Psoas muscle (tissue), 8 donors: ENCODE results near the gene RPS23. TPM values are rescaled to one million over a fixed set of nuclear protein-coding genes. Genes with fewer than 3 reads are reported as not detected.

ENCODE experiments used
- ATAC-seq, 4 donors: fragments of 200-7000 bp; cut with Tn5 transposase; one replicate each; pipeline ENCODE4 v1.9.1; 2020; ENCODE audit warnings: moderate library complexity in 3 of 4, mild to moderate bottlenecking in 2 of 4
- DNase-seq, 2 donors: peaks; one replicate each; pipeline ENCODE4 v3.0.0-alpha.2; 2020
- H3K27ac ChIP-seq: fragments of 200-600 bp; one replicate; pipeline ENCODE4 v1.8.0; 2022
- H3K27me3 ChIP-seq, 3 donors: fragments of 200-600 bp in 1 of 3; one replicate each; pipeline versions ENCODE4 v1.6.1 to v1.8.0; 2013 to 2022; ENCODE audit warnings: low read length in 2 of 3, mild to moderate bottlenecking in 2 of 3, moderate library complexity in 1 of 3; ENCODE audit not compliant: insufficient read depth in 3 of 3
- H3K36me3 ChIP-seq, 2 donors: fragments of 200-600 bp in 1 of 2; one replicate each; pipeline versions ENCODE4 v1.6.1 to v1.8.0; 2013 to 2022; ENCODE audit warnings: low read depth in 1 of 2, mild to moderate bottlenecking in 1 of 2, moderate library complexity in 1 of 2; ENCODE audit not compliant: insufficient read depth in 1 of 2
- H3K4me1 ChIP-seq: fragments of 200-600 bp; one replicate; pipeline ENCODE4 v1.8.0; 2022
- H3K4me3 ChIP-seq: fragments of 200-600 bp; one replicate; pipeline ENCODE4 v1.8.0; 2022; ENCODE audit warnings: mild to moderate bottlenecking
- H3K9me3 ChIP-seq: fragments of 200-600 bp; one replicate; pipeline ENCODE4 v1.8.0; 2022
- WGBS, 3 donors: extraction: QIAGEN DNeasy Blood & Tissue Kit; methylation state at CpG; one replicate each; pipeline versions ENCODE4 v1.1.6 to v1.1.7; 2013; 5-methylcytosine and 5-hydroxymethylcytosine counted together
- intact Hi-C, 2 donors: fragments of 100-400 bp; cut with DNase I; formaldehyde crosslinking; loops; one replicate each; pipeline versions ENCODE4 v1.11.0 to v1.14.2; 2022
- polyA plus RNA-seq, 3 donors: library from polyadenylated mRNA; stranded (reverse); fragments of 200-250 nt; gene quantifications; one replicate each; pipeline ENCODE4 v1.2.3, GENCODE V29; 2013
- total RNA-seq, 4 donors: library from RNA; stranded (reverse); fragmentation: NEBNext Ultra II Directional in 2 of 4; extraction: Animal tissue kit (Norgen Biotek cat#: 25700) in 2 of 4; gene quantifications; one replicate each; pipeline versions ENCODE4 v1.2.1 to v1.2.4, GENCODE V29; 2021 to 2023
- TF ChIP-seq, protein P1 (sequence below): fragments of 200-600 bp; IDR thresholded peaks from one replicate; pipeline ENCODE4 v1.8.0; 2022; ENCODE audit warnings: antibody characterized with exemption
- donor health status: healthy with polysubstance abuse.
- donor health status: DM: no; HTN: no; CAD: no; lungs with moderate emphysema.
- donor health status: Bipolar disorder and iron deficiency.
- donor health status: healthy.
- donor health status: DM: yes; HTN: yes; CAD: no.
- donor health status: DM: no; HTN: no; CAD: no.
- donor health status: DM: no; HTN: no; CAD: no.
- donor health status: DM: yes; HTN: yes; CAD: no.

RPS23 gene
- total and polyA plus RNA-seq, 7 donors = 1,381 to 4,268 (median 2,201) TPM

DNA sequence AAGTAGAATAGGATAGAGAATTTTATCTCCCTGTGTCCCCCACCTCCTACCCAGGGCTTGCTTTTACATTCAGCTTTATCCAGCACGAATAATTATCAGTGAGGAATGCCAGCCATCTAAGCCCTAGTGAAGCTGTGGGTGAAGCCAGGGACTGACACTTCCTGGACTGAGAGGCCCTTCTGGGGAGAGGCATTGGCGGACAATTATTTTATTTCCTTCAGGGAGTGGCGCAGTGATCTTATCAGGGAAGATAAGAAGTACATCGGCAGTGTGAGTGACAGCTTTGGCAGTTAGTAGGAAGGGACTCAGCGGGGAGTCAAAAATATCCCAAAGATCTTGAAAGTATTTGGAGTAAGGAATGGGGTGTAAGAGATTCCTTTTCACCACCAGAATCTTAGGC is 34.9 kb upstream of the RPS23 start:
- no peak for DNase-seq
- Histone ChIP-seq H3K36me3 (no peaks in the 10 kb centered on the region), H3K4me1 (no peaks in the 10 kb centered on the region), H3K27ac (no peak overlapping the region), H3K4me3 (no peak overlapping the region), H3K9me3 (no peaks in the 10 kb centered on the region), H3K27me3 (no peaks in the 10 kb centered on the region)
- WGBS, 3 donors = 65 to 75% (median 69%) methylated on average over 5 of the region's 5 CpGs
- intact Hi-C loops = no loop called here
- no peak for ATAC-seq
- TF ChIP-seq, protein P1, sequence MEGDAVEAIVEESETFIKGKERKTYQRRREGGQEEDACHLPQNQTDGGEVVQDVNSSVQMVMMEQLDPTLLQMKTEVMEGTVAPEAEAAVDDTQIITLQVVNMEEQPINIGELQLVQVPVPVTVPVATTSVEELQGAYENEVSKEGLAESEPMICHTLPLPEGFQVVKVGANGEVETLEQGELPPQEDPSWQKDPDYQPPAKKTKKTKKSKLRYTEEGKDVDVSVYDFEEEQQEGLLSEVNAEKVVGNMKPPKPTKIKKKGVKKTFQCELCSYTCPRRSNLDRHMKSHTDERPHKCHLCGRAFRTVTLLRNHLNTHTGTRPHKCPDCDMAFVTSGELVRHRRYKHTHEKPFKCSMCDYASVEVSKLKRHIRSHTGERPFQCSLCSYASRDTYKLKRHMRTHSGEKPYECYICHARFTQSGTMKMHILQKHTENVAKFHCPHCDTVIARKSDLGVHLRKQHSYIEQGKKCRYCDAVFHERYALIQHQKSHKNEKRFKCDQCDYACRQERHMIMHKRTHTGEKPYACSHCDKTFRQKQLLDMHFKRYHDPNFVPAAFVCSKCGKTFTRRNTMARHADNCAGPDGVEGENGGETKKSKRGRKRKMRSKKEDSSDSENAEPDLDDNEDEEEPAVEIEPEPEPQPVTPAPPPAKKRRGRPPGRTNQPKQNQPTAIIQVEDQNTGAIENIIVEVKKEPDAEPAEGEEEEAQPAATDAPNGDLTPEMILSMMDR = no peak

DNA sequence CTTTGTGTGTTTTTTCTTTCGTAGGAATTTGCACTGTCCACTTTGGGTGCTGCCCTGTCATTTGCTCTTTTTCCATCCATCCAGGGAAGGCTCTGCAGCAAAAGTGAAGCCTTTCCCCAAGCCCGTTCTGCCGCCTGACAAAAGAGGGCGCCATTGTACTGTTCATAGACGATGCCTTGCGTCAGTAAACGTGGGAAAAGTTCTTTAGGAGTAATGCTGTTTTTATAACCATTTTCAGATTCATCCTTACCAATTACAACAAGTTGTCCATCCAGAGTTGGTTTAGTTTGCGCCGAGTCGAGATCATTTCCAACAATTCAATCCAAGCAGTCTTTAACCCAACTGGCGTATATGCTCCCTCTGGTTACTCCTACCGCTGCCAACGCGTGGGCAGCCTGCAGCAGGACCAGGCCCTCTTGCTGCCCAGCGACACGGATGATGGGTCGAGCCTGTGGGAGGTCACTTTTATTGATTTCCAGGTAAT is 34.3 kb upstream of the RPS23 start:
- no peak overlapping the region for H3K4me3 ChIP-seq
- no peaks in the 10 kb centered on the region for H3K9me3 ChIP-seq
- H3K4me1 ChIP-seq = no peaks in the 10 kb centered on the region
- WGBS, 3 donors = 30 to 47% (median 35%) methylated on average over 17 of the region's 17 CpGs
- intact Hi-C loops = no loop called here
- DNase-seq (peak; percentile 46 to 62), ATAC-seq (peak; percentile 62 to 94 (median 82))
- H3K27ac ChIP-seq = no peak overlapping the region
- H3K36me3 ChIP-seq = no peaks in the 10 kb centered on the region
- H3K27me3 ChIP-seq = no peaks in the 10 kb centered on the region
- TF ChIP-seq, protein P1 = peak; percentile 91

DNA sequence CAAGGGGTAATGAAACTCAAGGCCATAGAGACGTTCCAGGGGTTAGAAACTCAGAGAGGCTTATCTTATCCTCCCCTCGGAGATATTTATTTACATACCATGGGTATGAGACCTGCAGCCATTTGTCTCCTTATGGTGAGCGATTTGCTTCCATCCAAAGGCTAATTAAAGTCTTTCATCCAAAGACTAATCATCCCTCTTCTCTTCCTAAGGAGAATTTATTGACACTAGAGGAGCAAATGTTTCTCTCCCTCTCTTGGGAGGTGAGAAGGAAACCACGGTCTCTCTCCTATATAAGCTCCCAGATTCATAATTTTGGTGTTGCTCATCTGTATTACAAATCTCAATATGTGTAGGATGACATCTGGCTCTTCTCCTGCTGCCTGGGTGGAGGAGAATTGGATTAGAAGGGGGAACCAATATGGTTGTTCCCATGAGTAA is 31.0 kb upstream of the RPS23 start:
- TF ChIP-seq, protein P1 = no peak
- peaks cover 4 to 16% of the 10 kb centered on the region in 2 donors for H3K36me3 ChIP-seq
- no peaks in the 10 kb centered on the region for H3K27me3 ChIP-seq
- no peak for DNase-seq
- ATAC-seq = no peak
- no peak overlapping the region for H3K4me3 ChIP-seq
- no peaks in the 10 kb centered on the region for H3K9me3 ChIP-seq
- 70 to 74% (median 70%) methylated on average over 4 of the region's 4 CpGs for WGBS, 3 donors
- intact Hi-C loops = no loop called here
- H3K27ac ChIP-seq = no peak overlapping the region
- H3K4me1 ChIP-seq = no peaks in the 10 kb centered on the region

DNA sequence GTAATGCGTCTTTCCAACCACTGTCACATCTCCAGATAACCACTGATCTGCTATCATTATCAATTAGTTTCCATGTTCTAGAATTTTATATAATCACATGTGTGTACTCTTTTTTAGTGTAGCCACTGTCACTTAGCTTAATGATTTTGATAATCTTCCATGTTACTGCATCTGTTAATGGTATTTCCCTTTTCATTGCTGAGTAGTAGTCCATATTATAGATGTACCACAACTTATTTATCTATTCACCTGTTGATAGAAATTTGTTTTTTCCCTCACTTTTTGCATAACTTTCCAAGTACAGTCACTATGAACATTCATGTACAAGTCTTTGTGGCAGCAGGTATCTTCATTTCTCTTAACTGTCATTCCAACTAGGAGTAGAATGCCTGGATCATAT is 30.3 kb upstream of the RPS23 start:
- intact Hi-C loops = no loop called here
- ATAC-seq = no peak
- no peak for DNase-seq
- TF ChIP-seq, protein P1 = no peak
- H3K4me3 ChIP-seq = no peak overlapping the region
- H3K4me1 ChIP-seq = no peaks in the 10 kb centered on the region
- no peak overlapping the region for H3K27ac ChIP-seq
- no peaks in the 10 kb centered on the region for H3K9me3 ChIP-seq
- 96 to 100% (median 100%) methylated on average over 1 of the region's 1 CpG for WGBS, 3 donors
- H3K36me3 ChIP-seq = peaks cover 4 to 16% of the 10 kb centered on the region in 2 donors
- no peaks in the 10 kb centered on the region for H3K27me3 ChIP-seq

DNA sequence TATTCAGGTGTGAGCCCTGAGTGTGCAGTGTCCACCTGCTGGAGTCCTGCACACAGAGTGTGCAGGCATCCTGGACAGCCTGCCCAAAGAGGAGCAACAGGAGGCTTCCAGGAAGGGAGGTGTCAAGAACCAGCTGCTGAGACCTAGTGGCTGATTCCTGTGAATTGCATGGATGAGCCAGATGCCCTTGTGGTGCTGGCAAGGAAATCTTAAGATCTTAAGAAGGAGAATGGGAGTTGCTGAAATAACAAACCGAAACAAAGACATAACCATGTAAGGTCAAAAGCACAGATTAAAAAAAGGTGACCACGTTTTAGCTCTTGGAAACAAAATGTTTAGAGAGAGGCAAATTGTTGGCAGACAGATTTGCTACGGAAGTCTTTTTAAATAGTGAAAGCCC is 29.3 kb upstream of the RPS23 start:
- TF ChIP-seq, protein P1 = no peak
- intact Hi-C loops = no loop called here
- H3K4me3 ChIP-seq = no peak overlapping the region
- ATAC-seq (no peak), DNase-seq (no peak)
- no peaks in the 10 kb centered on the region for H3K4me1 ChIP-seq
- H3K27me3 ChIP-seq = no peaks in the 10 kb centered on the region
- no peak overlapping the region for H3K27ac ChIP-seq
- no peaks in the 10 kb centered on the region for H3K9me3 ChIP-seq
- 64 to 67% (median 66%) methylated on average over 3 of the region's 3 CpGs for WGBS, 3 donors
- peaks cover 4 to 16% of the 10 kb centered on the region in 2 donors for H3K36me3 ChIP-seq
